Keratinocyte (primary cell): ENCODE data around the gene NBPF12.
"Not testable (repeated sequence)": the region's sequence is repeated elsewhere in the genome, so short reads cannot be mapped to it uniquely, and the experiment has no call there.

Experiments
- CTCF ChIP-seq, 3 experiments: IDR thresholded peaks in 1 of 3; conservative IDR thresholded peaks in 1 of 3; optimal IDR thresholded peaks in 1 of 3; 2 replicates in 2 of 3; 3 replicates in 1 of 3; pipeline versions ENCODE3 to v1.5.1; 2011; ENCODE audit warnings: low read length in 3 of 3, mild to moderate bottlenecking in 3 of 3, moderate library complexity in 2 of 3, control low read depth in 1 of 3, inconsistent platforms in 1 of 3; ENCODE audit not compliant: insufficient read depth in 2 of 3; ENCODE audit errors: extremely low read depth in 1 of 3
- EZH2 ChIP-seq: IDR thresholded peaks from one replicate; pipeline ENCODE4 v1.6.1; 2012; ENCODE audit warnings: inconsistent platforms, mild to moderate bottlenecking, low read length, moderate library complexity

- not testable (repeated sequence) for TF ChIP-seq CTCF (optimal IDR thresholded peaks at IDR 0.05 in 1 of 3, IDR thresholded peaks at IDR 0.05 in 1 of 3, conservative IDR thresholded peaks at IDR 0.05 in 1 of 3; ENCODE audit: extremely low read depth in 1 of 3, insufficient read depth in 2 of 3, low read length in 3 of 3); EZH2
Measured at GRCh38 chr1:146986450-146986849, 48.3 kb downstream of the NBPF12 start.
